ENCODE results near the gene IL17F.

DNA sequence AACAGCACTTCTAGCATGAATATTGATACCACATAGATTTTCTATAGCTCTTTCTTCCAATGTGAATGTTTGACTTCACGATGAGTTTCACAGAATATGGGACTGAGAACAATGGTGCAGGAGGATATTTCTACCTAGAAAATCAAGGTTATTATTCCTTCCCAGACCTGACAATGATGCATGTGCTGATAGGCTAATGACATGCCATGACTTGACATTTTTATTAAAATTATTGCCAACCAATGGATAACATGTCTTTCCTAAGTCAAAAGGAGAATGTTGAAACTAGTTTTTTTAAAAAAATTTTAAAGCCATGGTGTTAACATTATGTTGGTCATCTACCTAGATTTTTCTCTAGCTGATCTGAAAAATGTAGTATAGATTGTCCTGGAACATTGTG is 57.2 kb downstream of the IL17F start:
- TF ChIP-seq ZNF274 (IDR thresholded peaks at IDR 0.05; ENCODE audit: low read depth, low read length), result no peak
- TF ChIP-seq YY1 (IDR thresholded peaks at IDR 0.05; ENCODE audit: insufficient read depth, insufficient read length), result no peak

Measured in NT2/D1 (cell line).